Femur (tissue), 1 donor: ENCODE results near the gene TENT5A.
"Not testable (repeated sequence)": the region's sequence is repeated elsewhere in the genome, so short reads cannot be mapped to it uniquely, and the experiment has no call there.

Experiments used
- DNase-seq: peaks from one replicate; pipeline ENCODE4 v3.0.0-alpha.2; 2017

Gene TENT5A

DNA sequence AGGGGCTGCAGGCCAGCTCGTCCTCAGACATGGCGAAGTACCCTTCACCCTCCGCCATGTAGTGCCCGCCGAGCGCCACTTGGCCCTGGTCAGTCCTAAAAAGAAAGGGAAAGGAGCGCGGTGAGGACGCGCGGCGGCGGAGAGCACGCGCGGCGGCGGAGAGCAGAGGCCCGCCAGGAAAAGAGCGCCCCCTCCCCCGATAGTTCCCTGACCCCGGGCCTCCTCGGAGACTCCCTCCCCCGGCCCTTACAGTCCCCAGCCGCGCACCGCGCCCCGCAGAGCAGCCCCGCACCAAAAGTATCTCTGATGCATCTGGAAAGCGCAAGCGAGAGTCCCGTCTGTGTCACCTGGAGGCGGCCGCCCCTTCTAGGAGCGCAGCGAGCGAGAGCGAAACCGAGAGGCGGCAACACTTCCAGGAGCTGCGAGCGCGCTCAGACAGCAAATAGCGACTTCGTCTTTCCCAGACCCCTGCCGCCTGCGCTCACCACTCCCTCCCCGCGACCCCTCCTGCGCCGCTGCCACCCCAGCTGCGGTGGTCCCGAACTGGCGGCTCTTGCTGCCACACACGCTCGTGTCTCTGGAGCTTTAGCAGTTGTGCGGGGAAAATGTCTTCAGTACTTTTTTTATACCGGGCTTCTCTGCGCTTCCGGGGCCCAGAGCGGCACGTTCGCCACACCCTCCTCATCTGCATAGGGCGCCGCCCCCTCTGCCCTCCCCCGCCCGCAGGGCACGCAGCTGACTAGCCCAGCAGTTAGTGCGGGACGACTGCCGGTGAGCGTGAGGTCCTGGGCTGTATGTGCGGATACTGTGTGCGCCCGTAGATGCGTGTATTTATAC lies at the start of gene TENT5A:
TENT5A (minus strand) TSS at position 598 of the 837 bp plus-strand sequence; CDS start at position 58, 540 bp downstream.
- peak; percentile 95 for DNase-seq

DNA sequence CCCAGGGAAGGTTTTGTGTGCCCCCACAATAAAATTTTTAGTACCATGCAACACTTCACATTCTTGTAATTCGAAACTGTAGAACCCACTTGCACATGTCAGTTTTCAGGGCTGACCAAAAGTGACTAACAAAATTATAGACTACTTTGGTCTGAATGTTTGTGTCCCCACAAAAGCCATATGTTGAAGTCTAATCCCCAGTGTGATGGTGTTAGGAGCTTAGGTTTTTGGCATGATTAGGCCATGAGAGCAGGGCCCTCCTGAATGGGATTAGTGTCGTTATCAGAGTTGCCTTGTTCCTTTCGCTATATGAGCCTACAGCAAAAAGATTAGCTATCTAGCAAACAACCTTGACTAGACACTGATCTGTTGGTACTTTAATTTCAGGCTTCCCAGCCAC lies 49.0 kb upstream of the TENT5A start:
- no peak for DNase-seq

DNA sequence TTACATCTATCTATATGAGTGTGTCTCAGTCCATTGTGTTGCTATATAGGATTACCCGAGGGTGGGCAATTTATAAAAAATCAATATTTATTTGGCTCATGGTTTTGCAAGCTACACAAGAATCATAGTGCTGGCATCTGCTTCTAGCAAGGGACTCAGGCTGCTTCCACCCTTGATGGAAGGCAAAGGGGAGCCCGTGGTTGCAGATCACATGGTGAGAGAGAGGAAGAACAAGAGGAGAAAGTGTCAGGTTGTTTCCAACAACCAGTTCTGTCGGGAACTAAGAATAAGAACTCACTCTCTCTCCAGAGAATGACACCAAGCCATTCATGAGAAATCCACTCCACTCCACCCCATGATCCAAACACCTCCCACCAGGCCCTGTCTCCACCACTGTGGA lies 48.2 kb upstream of the TENT5A start:
- no peak for DNase-seq

DNA sequence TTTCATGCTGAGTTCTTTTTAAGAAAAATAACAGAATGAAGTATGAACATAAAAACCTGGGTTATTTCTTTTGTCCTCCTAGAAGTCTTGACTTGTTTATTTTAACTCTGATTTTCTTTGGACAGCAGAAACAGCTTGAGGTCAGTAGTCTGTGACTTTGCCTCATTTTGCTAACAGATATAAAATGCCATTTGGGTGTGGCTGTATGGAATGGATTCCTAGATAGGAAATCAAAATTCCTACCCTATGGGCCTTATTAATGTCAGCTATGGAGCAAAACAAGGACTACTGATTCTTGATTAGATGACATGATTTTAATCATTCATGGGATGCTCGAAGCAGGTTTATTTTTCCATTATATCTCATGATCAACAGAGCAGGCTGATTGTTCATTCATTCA lies 46.8 kb upstream of the TENT5A start:
- DNase-seq = no peak

DNA sequence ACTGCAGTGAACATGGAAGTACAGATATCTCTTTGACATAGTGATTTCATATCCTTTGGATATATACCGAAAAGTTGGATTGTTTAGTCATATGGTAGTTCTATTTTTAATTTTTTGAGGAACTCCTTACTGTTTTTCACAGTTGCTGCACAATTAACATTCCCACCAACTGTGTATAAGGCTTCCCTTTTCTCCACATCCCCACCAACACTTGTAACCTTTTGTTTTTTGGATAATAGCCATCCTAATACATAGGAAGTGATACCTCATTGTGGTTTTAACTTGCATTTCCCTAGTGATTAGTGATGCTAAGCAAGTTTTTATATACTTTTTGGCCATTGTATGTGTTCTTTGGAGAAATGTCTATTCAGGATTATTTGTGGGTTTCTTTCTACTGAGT lies 45.1 kb upstream of the TENT5A start:
- DNase-seq = no peak

DNA sequence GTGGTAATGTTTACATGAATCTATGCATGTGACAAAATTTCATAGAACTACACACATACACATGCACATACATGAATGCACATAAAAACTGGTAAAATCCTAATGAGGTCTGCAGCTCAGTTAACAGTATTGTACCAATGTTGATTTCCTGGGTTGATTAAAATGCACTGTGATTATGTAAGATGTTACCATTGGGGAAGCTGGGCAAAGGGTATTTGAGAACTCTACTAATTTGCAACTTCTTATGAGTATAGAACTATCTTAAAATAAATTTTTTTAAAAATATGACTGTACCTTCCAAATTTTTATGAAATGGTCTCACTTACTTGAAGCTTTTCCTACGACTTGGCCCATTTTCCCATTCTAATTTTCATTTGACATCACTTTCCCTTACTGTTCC lies 43.4 kb upstream of the TENT5A start:
- DNase-seq = no peak

- DNase-seq = no peak
These were observed 41.5 kb upstream of the TENT5A start for GRCh38 chr6:81793821-81794475.

- DNase-seq = no peak
These were observed 40.3 kb upstream of the TENT5A start for GRCh38 chr6:81792826-81793225.

- DNase-seq = no peak
These were observed 39.3 kb upstream of the TENT5A start for GRCh38 chr6:81791756-81792155.

DNA sequence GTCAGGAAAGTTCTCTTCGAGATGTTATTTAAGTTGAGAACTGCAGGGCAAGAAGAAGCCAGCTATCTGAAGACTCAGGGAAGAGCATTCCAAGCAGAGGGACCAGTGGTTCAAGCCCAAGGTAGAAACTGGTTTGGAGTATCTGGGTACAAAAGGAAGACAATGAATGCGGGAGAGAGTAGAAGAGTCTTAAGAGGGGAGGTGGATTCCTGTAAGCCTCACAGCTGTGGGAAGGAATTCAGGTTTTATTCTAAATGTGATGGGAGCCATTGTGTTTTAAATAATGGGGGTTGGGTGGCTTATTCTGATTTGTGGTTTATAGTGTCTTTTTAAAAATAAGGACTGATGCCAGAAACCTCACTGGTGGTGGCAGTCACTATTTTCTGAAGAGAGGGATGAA lies 37.6 kb upstream of the TENT5A start:
- DNase-seq = no peak

- DNase-seq = no peak
These were observed 36.8 kb upstream of the TENT5A start for GRCh38 chr6:81789291-81789690.

DNA sequence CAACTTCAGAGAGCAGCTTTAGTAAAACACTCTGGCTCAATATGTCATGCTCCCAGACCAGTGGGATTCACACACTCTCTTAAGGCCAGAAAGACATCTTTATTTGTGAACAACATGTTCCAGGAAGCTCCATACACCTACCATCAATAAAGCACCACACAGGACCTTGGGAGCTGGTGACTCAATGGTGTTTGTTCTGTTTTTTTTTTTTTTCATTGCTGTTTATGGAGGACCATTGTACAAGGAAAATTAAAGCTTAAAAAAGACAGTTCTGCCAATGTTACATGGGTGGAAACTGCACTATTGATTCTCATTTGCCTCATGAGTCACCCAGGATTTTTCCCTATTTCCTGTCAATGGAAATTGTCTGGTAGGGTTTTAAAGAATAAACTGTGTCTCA lies 36.3 kb upstream of the TENT5A start:
- DNase-seq = no peak

DNA sequence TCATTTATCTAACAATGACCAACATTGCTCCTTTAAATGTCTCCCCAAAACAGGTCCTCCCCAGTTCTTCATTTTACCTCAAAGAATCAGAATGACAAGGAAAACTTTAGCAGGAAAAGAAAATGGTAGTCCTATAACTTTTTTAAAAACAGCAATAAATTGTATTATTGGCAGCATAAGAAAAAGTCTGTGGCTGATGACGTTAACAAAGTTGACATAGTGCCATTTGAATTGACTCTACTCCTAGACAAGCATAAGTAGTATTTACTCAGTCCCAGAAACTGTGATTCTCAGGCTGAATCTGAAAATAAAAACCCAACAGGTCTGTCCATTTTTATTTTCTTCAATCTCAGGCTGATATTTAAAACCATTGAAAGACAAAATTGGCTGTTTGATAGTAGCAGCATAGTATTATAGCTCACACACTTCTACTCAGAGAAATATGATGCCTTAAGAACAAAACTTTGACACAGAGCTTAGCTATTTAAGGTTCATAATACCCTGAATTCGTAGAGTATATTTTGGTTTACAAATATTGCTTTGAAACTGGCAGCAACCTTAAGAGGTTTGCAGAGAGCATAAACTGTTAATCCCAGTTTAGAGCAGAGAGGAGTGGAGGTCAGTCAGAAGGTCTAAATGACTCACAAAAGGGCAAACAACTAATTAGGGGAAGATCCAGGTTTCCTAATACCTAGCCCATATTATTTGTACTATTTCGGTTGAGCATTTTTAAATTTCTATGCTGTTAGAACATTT lies 35.0 kb upstream of the TENT5A start:
- no peak for DNase-seq

DNA sequence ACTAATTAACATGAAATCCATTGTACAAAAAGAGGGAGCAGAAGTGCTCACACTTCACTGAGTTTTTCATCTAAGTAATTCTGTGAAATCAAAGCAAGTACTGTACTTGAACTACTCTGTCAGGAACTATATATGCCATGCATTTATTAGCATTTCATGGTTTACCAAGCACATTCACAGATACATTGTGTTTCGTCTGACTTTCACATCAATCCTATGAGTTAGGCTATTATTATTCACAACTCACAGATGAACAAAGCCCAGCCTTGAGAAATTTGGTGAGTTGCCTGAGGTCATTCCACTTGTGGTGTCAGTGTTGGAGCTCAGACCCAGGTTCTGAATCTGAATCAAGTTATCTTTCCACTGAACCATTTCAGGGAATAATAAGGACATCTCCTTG lies 33.7 kb upstream of the TENT5A start:
- no peak for DNase-seq

DNA sequence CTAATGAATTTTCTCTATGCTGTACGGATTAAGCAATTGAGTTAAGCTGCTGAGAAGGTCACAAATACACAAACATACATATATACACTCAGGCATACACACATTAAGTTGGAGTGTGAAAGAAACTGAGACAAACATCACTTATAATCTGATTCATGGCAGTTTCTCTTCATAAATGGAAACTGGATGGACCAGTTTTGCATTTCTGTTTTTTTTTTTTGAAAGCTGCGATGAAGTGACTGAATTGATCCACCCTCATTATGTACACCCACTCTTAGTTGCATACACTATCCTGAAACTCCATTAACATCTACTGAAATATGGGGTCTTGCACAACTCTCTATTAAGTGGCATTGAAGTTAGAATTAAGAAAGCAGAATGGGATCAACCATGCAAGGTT lies 32.9 kb upstream of the TENT5A start:
- no peak for DNase-seq

DNA sequence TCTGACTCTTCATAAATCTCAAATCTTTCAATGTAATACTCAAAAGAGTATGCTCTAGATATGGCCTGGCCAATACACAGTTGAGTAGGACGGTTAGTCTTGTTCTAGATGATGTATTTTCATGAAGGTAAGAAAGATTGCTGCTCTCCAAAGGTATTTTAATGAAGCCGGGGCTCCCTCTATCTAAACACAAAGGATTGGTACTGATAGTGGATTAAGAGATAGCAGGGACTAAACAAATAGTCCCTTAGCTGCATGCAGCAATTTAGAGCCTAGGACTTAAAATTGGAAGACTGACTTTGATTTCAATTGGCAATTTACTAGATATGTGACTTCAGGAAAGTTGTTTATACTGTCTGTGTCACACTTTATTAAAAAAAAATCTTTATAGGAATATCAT lies 31.4 kb upstream of the TENT5A start:
- no peak for DNase-seq

DNA sequence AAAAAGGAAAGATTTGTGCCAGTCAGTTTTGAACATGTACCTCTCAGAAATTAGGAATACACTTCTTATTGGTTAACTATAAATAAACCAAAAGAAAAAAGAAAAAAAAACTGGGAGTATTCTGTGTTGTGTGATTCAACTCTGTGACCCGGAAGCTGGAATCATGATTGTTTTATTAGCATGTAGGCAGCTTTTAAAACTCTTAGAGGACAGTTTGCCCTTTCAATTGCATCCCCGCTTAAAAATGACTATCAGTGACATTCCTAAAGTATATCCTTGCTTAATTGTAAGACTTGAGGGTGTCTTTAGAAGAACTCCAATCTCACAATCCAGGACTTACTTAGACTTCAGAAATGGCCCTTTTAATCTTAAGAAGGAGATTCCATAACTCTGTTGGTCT lies 29.1 kb upstream of the TENT5A start:
- no peak for DNase-seq

- no peak for DNase-seq
These were observed 25.2 kb upstream of the TENT5A start for GRCh38 chr6:81777586-81778268.

- DNase-seq = not testable (repeated sequence)
These were observed 23.7 kb upstream of the TENT5A start for GRCh38 chr6:81776219-81776618.

GRCh38 chr6:81774542-81774941 lies 22.1 kb upstream of the TENT5A start:
- DNase-seq = no peak

DNA sequence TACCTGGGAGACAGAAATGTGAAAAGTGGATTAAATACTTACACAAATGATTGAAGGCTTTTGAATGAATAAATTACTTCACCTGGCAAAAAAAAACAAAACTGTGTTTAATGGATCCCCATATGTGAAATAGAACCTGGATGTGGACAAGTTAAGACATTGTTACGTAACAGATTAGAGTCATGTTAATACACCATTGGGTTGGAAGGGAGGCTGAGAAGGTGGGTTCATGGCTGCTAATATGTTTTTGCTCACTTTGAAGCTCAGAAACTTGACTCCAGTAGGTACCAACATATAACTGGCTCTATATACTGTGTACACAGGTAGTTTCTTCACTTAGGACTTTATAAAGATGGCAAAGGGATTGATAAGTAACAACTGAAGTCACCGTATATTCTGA lies 21.4 kb upstream of the TENT5A start:
- DNase-seq = no peak

GRCh38 chr6:81772741-81773140 lies 20.3 kb upstream of the TENT5A start:
- no peak for DNase-seq

DNA sequence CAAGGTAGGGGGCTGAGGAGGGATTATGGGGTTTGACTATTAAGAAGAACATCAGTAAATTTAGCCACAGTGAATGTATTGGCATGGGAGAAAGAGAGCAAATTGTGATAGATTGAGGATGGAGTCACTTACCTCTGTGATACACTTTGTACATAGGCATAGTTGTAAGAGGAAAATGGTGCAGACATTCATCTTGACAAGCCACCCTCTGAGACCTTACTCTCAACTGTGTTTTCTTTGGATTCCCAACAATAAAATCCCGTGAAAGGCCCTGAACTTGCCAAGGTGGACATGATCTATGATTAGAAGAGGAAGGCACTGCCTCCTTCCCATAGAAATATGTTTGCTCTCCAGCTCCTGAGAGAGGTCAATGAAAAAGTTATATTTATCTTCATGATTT lies 18.6 kb upstream of the TENT5A start:
- no peak for DNase-seq
